IPS-NIHi7 (cell line): ENCODE data around the gene FARSB.
A peak's percentile ranks its signal among the peaks of the same experiment; 100 is the strongest.
"Not testable (repeated sequence)": the region's sequence is repeated elsewhere in the genome, so short reads cannot be mapped to it uniquely, and the experiment has no call there.

ENCODE experiments used
- DNase-seq: peaks from one replicate; pipeline ENCODE4 v3.0.0; 2012; ENCODE audit warnings: mixed read lengths; ENCODE audit errors: extremely low spot score

The FARSB gene

DNA sequence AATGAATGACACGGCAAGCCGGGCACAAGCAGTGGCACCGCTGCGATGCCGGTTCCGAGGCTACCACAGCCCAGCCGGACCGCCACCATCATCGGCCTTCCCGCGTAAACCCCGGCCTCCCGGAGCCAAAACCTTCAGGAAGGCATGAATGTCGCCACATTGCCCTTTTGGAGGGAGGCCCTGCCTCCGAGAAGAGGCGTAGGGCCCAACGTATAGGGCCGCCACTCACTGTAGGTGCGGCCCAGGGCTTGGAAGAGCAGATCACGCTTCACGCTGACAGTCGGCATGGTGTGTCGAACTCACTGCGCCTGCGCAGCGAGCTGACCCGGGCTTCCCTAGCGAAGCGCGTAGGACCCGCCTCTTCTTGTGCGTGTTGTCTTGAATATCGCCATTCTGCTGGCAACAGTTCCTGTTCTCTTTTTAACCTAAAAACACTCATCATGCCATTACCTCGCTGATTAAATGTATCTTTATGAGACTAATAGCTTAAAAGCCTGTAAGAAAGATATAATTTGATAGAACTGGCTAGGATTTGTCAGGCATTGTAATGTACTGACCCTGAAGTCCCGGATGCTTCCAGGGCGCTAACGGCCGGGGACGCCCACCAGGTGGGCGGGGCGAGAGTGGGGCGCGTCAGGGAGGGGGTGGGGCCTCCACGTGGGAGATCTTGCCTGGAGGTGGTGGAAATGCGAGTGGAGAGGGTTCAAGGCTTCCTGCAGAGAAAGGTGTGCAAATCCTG lies at the start of gene FARSB:
FARSB (minus strand) TSS at position 306 of the 739 bp plus-strand sequence; CDS start at position 287, 19 bp downstream.
- DNase-seq = peak; percentile 96

DNA sequence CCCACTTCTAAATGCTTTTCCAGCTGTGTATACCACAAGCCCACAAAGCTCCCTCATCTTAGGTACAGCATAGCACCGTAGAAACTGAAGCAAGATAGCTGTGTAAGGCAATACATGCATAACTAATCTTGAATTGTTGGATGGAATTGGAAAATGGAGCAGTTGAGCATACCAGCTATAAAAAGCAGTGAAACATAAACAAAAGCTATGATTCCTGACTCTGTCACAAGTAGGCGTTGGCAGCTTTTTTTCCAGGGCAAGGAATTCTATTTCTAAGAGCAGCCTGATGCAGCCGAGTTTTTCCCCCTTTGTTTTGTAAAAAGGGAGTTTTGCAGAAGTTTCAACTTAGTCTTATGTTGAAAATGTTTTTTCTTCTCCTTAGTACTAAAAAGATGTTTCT lies 48.0 kb upstream of the FARSB start:
- DNase-seq = no peak

- no peak for DNase-seq
Measured at GRCh38 chr2:222703091-222703490, 47.2 kb upstream of the FARSB start.

DNA sequence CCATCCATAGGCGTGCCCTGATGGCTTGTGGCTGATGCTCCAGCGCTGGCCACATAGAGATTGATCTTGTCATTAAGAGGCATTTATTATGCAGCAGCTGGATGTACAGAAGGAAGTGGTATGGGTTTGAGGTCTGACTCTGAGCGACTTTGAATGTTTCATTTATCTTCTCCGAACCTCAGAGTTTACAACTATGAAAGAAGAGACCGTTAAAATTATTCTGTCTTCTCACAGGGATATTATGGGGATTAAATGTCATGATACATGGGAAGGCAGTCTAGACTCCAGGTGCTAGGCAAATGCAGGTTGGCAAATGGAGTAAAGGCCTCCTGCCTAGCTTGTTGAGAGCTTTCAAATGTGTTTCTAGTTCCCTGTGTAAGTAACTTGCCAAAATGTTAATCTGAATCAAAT lies 45.8 kb upstream of the FARSB start:
- DNase-seq = no peak

DNA sequence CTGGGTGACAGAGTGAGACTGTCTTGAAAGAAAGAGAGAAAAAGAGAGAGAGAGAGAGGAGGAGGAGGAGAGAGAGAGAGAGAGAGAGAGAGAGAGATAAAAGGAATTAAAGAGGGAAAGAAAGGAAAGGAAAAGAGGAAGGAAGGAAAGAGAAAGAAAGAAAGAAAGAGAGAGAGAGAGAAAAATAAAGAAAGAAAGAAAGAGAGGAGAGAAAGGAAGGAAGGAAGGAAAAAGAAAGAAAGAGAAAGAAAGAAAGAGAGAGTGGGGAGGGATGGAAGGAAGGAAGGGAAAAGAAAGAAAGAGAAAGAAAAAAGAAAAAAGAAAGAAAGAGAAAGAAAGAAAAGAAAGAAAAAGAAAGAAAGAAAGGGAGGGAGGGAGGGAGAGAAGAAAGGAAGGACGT lies 45.3 kb upstream of the FARSB start:
- DNase-seq = no peak

DNA sequence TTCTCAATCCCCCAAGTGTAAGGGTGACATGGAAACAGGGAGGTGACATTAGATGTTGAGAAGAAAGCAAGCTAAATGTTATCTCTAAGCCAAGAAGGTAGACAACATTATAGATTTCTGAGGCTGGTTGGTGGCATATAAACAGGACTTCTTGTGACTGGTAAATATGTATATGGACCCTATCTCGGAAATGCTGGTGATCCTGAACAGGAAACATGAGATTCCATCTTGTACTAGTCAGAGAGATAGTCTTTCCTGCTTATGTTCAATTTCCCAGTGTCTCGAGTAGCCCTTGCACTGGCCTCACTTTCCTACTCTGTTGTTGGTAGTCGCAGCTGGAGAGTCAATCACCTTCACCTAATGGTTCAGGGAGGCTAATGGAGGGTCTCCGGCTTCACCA lies 42.4 kb upstream of the FARSB start:
- DNase-seq = no peak

- DNase-seq = no peak
Measured at GRCh38 chr2:222693837-222694236, 37.9 kb upstream of the FARSB start.

DNA sequence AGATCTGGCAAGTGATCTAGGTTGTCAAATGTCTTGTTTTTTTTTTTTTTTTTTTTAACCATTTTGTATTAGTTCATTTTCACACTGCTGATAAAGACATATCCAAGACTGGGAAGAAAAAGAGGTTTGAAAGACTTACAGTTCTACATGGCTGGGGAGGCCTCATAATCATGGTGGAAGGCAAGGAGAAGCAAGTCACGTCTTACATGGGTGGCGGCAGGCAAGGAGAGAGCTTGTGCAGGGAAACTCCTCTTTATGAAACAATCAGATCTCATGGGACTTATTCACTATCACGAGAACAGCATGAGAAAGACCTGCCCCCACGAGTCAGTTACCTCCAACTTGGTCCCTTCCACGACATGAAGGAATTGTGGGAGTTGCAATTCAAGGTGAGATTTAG lies 37.5 kb upstream of the FARSB start:
- not testable (repeated sequence) for DNase-seq

DNA sequence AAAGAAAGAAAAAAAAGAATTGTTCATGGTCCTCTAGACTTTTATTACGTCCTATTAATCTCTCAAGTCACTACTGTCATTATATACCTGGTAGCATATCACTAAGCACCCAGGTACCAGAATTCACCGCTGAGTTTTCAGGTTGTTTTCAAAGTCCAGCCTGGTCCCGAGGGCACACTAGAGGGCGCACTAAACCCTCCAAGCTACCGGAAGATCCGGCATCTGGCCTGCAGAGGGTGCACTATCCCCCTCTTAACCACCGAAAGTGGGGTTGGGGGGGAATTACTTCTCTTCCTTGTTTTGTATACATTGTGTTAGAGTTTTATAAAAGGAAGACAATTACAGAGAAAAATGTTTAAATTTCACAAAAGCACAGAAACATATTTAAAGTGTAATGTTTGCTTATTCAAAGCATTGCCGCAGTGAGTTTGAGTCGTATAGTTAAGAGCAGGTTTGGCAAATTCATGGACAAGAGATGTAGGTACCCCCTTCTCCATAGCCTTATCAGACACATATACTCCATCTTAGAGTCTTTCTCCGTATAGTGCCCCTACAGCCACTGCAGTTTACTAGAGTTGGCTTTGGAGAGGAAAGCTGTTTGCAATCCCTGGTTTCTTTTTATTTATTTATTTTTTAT lies 34.8 kb upstream of the FARSB start:
- peak; percentile 94 for DNase-seq

DNA sequence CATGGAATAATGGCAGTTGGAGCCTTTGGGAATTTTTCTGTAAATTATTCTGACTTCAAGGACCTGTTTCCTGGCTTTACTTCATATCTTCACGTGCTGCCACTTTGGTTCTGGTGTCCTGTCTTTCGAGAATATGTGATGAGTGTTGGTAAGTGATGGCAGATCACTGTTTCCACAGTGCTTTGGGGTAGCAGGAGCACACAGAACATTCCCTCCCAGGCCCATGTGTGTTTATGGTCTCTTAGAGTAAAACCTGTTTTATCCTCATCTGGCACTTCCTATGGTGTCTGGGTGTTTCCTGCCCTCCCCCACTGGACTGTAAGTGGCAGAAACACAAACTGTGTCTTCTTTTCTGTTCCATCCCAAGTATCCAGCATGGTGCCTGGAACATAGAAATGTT lies 33.4 kb upstream of the FARSB start:
- DNase-seq = no peak

GRCh38 chr2:222688917-222689316 lies 33.0 kb upstream of the FARSB start:
- no peak for DNase-seq

DNA sequence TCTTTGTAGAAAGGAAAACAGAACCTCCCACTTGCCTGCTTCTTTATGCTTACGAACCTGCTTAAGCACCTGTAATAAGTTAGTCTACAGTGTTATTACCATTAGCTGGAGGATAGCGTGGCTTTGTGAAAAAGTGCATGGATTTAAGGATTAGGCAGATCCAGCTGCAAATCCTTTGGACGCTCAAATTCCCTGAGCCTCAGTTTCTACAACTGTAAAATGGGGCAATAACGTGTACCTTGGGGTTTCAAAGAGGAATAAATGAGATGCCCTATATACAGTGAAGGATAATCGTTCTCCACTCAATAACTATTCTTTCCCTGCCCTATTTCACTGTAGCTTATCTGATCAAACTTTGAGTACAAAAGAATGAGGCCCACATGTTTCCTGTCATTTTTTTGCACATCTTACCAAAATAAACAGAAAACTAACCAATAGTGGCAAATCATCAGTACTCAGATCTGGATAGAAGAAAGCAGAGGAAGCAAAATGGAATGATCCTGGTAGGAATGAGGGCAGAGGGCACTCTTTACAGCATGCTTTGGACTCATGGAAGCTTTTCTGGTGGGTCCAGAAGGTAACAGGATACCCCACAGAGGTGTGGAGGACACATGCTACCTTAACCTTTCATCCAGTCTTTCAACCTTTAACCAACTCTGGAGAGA lies 30.3 kb upstream of the FARSB start:
- no peak for DNase-seq

GRCh38 chr2:222683805-222684204 lies 27.9 kb upstream of the FARSB start:
- no peak for DNase-seq

GRCh38 chr2:222677981-222678380 lies 22.1 kb upstream of the FARSB start:
- peak; percentile 27 for DNase-seq

- no peak for DNase-seq
Measured at GRCh38 chr2:222673883-222674282, 18.0 kb upstream of the FARSB start.

GRCh38 chr2:222673273-222673672 lies 17.4 kb upstream of the FARSB start:
- DNase-seq = no peak

DNA sequence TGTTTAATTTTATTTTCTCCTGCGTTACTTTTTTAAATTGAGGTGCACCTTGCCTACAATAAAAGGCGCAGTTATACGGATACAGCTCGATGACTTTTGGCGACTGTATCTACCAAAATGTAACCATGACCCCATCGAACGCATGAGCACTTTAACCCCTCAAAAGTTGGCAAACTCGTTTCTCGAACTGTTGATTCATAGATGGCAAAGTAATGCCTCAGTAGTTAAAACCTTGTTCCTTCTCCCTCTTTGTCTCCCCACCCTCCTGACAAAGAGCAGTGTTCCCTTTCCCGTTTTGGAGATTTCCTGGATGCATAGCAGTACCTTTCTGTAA lies 16.1 kb upstream of the FARSB start:
- no peak for DNase-seq

GRCh38 chr2:222671259-222672067 lies 15.6 kb upstream of the FARSB start, which contains the start of gene MOGAT1:
Gene MOGAT1 (plus strand): TSS chr2:222671658. CDS start chr2:222671786, 128 bp downstream.
- peak; percentile 86 for DNase-seq

DNA sequence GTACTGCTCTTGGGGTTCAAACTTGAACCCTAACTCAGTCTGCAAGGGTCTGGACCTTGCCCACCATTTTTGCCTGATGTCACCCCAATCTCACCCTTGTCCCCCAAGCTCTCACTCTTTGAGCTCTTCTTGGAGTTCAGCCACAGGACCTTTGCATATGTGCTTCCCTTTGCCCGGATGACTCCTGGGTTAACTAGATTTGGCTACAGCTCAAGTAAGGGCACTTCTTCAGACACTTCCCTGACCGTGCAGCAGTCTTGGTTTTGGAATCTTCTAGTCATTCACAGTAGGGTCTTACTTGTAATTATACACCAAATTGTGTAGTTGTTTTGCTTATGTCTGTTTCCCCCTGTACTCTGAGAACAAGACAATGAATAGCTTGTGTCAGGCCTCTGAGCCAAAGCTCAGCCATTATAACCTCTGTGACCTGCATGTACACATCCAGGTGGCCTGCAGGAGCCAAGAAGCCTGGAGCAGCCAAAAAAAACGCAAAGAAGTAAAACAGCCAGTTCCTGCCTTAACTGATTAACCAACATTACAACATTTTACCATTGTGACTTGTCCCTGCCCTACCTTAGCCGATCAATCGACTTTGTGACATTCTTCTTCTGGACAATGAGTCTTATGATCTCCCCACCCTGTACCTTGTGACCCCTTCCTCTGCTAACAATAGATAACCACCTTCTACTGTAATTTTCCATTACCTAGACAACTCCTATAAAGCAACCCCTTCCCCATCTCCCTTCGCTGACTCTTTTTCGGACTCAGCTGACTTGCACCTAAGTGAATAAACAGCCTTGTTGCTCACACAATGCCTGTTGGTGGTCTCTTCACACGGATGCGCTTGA lies 14.5 kb upstream of the FARSB start:
- DNase-seq = no peak

DNA sequence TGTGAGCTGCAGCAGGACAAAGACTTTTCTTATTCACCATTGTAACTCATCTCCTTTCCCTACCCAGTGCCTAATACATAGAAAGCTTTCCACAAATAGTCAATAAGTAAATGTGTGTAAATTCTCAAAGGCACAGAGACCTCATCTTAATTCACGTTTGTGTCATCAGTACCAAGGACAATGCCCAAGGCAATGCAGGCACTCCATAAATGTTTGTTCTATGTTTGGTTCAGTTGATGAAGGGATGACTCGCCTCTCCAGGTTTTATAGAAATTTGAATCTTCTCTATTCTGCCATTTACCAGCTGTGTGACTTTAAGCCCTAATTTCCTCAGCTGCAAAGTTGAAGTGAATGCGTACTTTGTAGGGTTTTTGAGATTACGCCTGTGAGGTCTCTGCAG lies 13.5 kb upstream of the FARSB start:
- no peak for DNase-seq

DNA sequence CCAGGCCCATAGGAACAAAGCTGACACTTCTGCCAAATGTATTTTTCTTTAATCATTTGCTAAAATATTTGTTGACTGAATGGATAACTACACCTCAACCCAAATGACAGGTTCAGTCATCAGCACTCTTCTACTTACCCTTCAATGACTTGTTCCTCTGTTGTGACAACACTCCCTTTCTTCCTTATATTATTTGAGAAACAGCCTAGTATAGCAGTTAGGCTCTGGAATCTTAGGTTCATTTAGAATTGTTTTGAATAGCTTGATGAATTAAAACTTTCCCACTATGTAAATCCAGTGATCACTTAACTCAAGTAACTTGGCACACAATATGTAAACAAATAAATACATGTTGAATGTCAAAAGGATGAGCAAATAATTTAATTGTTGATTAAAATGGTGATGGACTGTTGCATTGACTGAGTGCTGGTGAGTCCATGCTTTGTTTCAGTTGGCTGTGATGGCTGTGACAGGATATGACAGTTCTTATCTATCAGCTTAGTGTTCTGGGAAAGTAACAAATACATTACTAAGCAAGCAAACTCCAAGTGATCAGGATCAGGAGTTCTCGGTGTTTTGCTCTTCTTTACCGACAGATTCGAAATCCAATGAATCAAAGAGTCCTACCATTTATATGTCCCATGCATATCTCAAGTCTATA lies 12.7 kb upstream of the FARSB start:
- DNase-seq = no peak
